Mammary epithelial cell (primary cell): ENCODE measurements around the gene ZNF764.

Experiments used
- EZH2 ChIP-seq: IDR thresholded peaks from 2 replicates; pipeline ENCODE4 v1.6.1; 2012; ENCODE audit warnings: low read length, inconsistent platforms, borderline replicate concordance
- TF ChIP-seq, protein P1 (sequence below), 2 donors: IDR thresholded peaks in 1 of 2; conservative IDR thresholded peaks in 1 of 2; 2 replicates each; pipeline ENCODE4 v1.5.1; 2011 to 2012; ENCODE audit warnings: inconsistent platforms in 2 of 2, low read length in 2 of 2, mild to moderate bottlenecking in 2 of 2, control low read depth in 1 of 2, low read depth in 1 of 2; ENCODE audit not compliant: insufficient read depth in 1 of 2; ENCODE audit errors: extremely low read depth in 1 of 2

DNA sequence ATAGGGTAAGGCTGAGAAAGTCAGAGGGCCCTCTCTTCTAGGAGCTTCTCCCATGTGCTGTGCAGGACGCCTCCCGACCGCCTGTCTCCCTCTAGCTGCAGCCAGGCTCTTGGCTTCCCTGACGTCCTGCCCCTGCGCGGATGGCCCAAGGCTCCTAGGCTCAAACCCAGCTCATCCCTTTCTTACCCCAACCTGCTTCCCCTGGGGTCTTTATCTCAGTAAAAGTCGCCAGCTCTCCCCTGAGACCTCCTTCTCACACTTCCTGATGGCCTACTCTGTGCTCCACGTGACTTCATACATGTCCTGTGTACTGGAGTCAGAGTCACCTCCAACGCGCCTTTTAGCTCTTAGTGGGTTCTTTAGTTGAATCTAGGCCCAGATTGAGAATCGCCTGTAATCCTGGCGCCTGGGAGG, 22.4 kb downstream of the ZNF764 start:
- TF ChIP-seq, protein P1, sequence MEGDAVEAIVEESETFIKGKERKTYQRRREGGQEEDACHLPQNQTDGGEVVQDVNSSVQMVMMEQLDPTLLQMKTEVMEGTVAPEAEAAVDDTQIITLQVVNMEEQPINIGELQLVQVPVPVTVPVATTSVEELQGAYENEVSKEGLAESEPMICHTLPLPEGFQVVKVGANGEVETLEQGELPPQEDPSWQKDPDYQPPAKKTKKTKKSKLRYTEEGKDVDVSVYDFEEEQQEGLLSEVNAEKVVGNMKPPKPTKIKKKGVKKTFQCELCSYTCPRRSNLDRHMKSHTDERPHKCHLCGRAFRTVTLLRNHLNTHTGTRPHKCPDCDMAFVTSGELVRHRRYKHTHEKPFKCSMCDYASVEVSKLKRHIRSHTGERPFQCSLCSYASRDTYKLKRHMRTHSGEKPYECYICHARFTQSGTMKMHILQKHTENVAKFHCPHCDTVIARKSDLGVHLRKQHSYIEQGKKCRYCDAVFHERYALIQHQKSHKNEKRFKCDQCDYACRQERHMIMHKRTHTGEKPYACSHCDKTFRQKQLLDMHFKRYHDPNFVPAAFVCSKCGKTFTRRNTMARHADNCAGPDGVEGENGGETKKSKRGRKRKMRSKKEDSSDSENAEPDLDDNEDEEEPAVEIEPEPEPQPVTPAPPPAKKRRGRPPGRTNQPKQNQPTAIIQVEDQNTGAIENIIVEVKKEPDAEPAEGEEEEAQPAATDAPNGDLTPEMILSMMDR (conservative IDR thresholded peaks at IDR 0.05 in 1 of 2, IDR thresholded peaks at IDR 0.05 in 1 of 2; ENCODE audit: extremely low read depth in 1 of 2, insufficient read depth in 1 of 2, low read depth in 1 of 2, low read length in 2 of 2): peak; percentile 43 to 93
- no peak for TF ChIP-seq EZH2
